Coronary artery (tissue), 2 donors: ENCODE measurements around the gene ASIC5.

Source experiments
- DNase-seq: peaks from one replicate; pipeline ENCODE4 v3.0.0-alpha.2; 2017; ENCODE audit warnings: low spot score
- H3K27ac ChIP-seq, 2 donors: fragments of 200-600 bp; sonication (generic); one replicate each; pipeline ENCODE4 v1.5.1; 2016 to 2019
- H3K4me3 ChIP-seq: fragments of 200-600 bp; sonication (generic); 2 replicates; pipeline ENCODE4 v1.5.1; 2016; ENCODE audit warnings: mild to moderate bottlenecking, moderate library complexity
- CTCF ChIP-seq: fragments of 200-600 bp; sonication (generic); IDR thresholded peaks from one replicate; pipeline ENCODE4 v1.5.1; 2019; ENCODE audit warnings: antibody characterized with exemption

Gene ASIC5

DNA sequence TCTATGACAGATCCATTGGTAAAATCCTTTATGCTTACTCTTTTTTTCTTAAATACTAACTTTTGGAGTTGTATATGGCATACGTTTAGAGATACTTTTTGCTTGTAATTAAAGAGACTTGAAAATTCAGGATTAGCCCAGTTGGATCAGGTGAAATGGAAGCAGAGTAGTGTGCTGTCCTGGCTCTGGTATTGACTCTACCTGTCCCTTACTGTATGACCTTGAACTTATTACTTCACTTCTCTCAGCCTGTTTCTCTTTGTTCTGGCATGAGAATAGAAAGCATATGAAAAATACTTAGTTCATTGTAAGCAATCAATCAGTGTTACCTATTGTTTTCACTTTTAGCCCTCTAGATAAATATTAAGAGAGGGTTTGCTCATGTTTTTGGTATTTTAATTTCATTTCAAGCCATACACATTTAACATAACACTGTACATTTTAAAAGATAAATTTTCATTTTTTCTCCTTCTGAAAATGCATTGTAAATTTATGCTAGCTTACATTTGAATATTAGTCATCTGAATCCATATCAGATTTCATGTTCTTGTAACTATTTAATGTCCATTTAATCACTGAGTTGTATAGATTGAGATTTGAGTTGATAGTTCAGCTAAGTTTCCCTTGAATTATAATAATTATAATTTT, 71.4 kb downstream of the ASIC5 start:
- TF ChIP-seq CTCF: no peak
- no peak overlapping the region for H3K4me3 ChIP-seq
- no peak for DNase-seq

DNA sequence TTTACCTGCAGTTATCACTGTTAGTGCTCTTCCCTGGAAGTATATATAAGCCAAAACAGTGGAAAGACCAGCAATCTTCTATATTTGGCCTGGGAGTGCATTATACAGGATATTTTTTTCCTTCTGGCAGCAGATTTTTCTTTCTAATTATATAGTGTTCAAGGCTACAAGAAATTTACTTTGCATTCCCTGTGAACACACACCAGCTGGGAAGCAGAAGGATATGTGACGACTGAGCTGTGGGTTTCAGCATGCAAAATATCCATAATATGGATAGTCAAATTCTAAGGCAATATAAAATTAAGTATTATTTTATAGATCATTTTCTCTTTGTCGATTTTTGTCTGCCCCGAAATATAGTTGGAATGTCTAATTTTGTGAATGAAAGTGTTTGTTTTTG, 76.1 kb downstream of the ASIC5 start:
- no peak for TF ChIP-seq CTCF
- H3K27ac ChIP-seq: no peak overlapping the region
- H3K4me3 ChIP-seq: peak overlapping the region; percentile 52
- DNase-seq: no peak

More for the DNA sequence above, 71.4 kb downstream of the ASIC5 start:
- H3K27ac ChIP-seq: no peak overlapping the region

DNA sequence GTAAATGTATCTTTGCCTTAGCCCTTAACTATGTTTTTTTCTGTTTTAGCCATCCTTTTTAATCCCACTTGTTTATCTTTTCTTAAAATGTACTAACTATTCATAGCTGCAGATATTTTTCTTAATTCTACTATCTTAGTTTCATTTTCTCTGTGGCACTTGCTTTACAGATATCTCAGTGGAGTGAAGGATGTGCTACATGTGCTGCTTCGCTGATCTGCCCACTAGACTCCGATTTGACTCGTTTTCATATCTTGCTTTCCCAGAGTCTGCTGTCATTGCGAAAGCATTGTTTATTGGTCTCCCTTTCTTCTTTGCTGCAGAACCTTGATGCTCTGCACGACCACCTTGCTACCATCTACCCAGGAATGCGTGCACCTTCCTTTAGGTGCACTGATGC, 76.7 kb downstream of the ASIC5 start:
- DNase-seq: no peak
- peak overlapping the region; percentile 52 for H3K4me3 ChIP-seq
- no peak for TF ChIP-seq CTCF
- no peak overlapping the region for H3K27ac ChIP-seq

GRCh38 chr4:155787113-155787710, 78.9 kb downstream of the ASIC5 start:
- no peak overlapping the region for H3K27ac ChIP-seq
- no peak overlapping the region for H3K4me3 ChIP-seq
- TF ChIP-seq CTCF: peak; percentile 41
- DNase-seq: no peak

DNA sequence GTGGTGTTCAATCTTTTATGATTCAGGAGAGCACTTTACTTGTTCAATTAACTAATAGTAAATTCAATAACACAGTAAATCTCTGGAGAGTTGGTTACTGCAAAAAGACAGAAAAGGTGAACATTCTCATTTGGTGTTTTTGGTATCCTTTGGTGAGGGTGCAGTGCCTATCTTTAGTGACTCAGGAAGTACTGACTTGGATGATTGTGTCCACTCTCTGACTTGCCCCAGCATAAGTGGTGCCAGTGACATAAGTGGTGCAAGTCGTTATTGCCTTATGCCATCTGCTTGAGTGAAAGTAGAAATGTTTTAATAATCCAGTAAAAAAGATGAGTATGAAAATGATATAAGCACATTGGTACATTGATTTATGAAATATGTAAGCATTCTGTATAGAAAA, 80.2 kb downstream of the ASIC5 start:
- no peak for DNase-seq
- H3K27ac ChIP-seq: no peak overlapping the region
- no peak for TF ChIP-seq CTCF
- H3K4me3 ChIP-seq: no peak overlapping the region

- no peak for TF ChIP-seq CTCF
- Histone ChIP-seq H3K4me3 (no peak overlapping the region), H3K27ac (peak overlapping the region in 1 of 2 donors; percentile 9)
- DNase-seq: no peak
These were observed 81.4 kb downstream of the ASIC5 start for GRCh38 chr4:155784637-155785036.

GRCh38 chr4:155781249-155781831, 84.7 kb downstream of the ASIC5 start:
- no peak for TF ChIP-seq CTCF
- Histone ChIP-seq H3K4me3 (no peak overlapping the region), H3K27ac (peak overlapping the region in 1 of 2 donors; percentile 8)
- no peak for DNase-seq
